Fibroblast of lung (primary cell): Measurements from ENCODE around the gene FAM110A. TPM values are rescaled to one million over a fixed set of nuclear protein-coding genes. Genes with fewer than 3 reads are reported as not detected.
"Not testable (repeated sequence)": the region's sequence is repeated elsewhere in the genome, so short reads cannot be mapped to it uniquely, and the experiment has no call there.

Experiments
- DNase-seq, 2 donors: peaks; one replicate each; pipeline versions ENCODE4 v3.0.0 to v3.0.0-alpha.2; 2010; ENCODE audit warnings: low read depth in 2 of 2
- H2AFZ ChIP-seq: 2 replicates; pipeline ENCODE4 v1.5.1; 2012; ENCODE audit warnings: low read length, control low read depth, inconsistent platforms
- H3K27ac ChIP-seq: 2 replicates; pipeline ENCODE4 v1.5.1; 2011; ENCODE audit warnings: low read length, control low read depth; ENCODE audit not compliant: insufficient read depth
- H3K27me3 ChIP-seq: 2 replicates; pipeline ENCODE4 v1.5.1; 2011; ENCODE audit warnings: mild to moderate bottlenecking, low read length; ENCODE audit not compliant: control insufficient read depth, insufficient read depth
- H3K36me3 ChIP-seq: 2 replicates; pipeline ENCODE4 v1.5.1; 2011; ENCODE audit warnings: low read length; ENCODE audit not compliant: control insufficient read depth, insufficient read depth
- H3K4me1 ChIP-seq: 2 replicates; pipeline ENCODE4 v1.5.1; 2011; ENCODE audit warnings: low read length; ENCODE audit not compliant: control insufficient read depth, insufficient read depth; ENCODE audit errors: extremely low read depth
- H3K4me2 ChIP-seq: 2 replicates; pipeline ENCODE4 v1.5.1; 2011; ENCODE audit warnings: low read length, control low read depth; ENCODE audit not compliant: insufficient read depth; ENCODE audit errors: extremely low read depth
- H3K4me3 ChIP-seq, 4 experiments: fragments of 200-600 bp in 1 of 4; sonication (generic) in 1 of 4; replicated peaks in 1 of 4; 2 replicates each; pipeline ENCODE4 v1.5.1; 2011 to 2016; ENCODE audit warnings: low read length in 4 of 4, low read depth in 3 of 4, mild to moderate bottlenecking in 3 of 4, control low read depth in 2 of 4, inconsistent platforms in 1 of 4, mixed read lengths in 1 of 4; ENCODE audit not compliant: insufficient read depth in 1 of 4; ENCODE audit errors: control extremely low read depth in 1 of 4
- H3K79me2 ChIP-seq: 2 replicates; pipeline ENCODE4 v1.5.1; 2012; ENCODE audit warnings: mild to moderate bottlenecking, low read length, inconsistent platforms; ENCODE audit not compliant: control insufficient read depth, insufficient read depth
- H3K9ac ChIP-seq: 2 replicates; pipeline ENCODE4 v1.5.1; 2011; ENCODE audit warnings: mild to moderate bottlenecking, low read length, control low read depth; ENCODE audit not compliant: insufficient read depth
- H3K9me3 ChIP-seq: 2 replicates; pipeline ENCODE4 v1.5.1; 2012; ENCODE audit warnings: low read depth, low read length; ENCODE audit not compliant: control insufficient read depth, insufficient read depth
- H4K20me1 ChIP-seq: 2 replicates; pipeline ENCODE4 v1.5.1; 2011; ENCODE audit warnings: low read length; ENCODE audit not compliant: control insufficient read depth, insufficient read depth; ENCODE audit errors: extremely low read depth
- EZH2 ChIP-seq: IDR thresholded peaks from 2 replicates; pipeline ENCODE4 v1.5.1; 2012; ENCODE audit warnings: low read length, control low read depth, mild to moderate bottlenecking; ENCODE audit errors: missing control alignments
- polyA plus RNA-seq, 2 donors: library from polyadenylated mRNA; depleted of rRNA in 1 of 2; stranded (reverse) in 1 of 2; unstranded in 1 of 2; fragments of >200 nt; gene quantifications; 2 replicates each; pipeline ENCODE4 v1.2.1, GENCODE V29; 2011 to 2012; ENCODE audit warnings: missing spikeins in 1 of 2
- total RNA-seq: library from RNA; depleted of rRNA; stranded (reverse); fragments of >200 nt; gene quantifications from 2 replicates; pipeline ENCODE4 v1.2.1, GENCODE V29; 2014
- TF ChIP-seq, protein P1 (sequence below), 2 donors: IDR thresholded peaks in 1 of 2; conservative IDR thresholded peaks in 1 of 2; 1 replicate in 1 of 2; 2 replicates in 1 of 2; pipeline ENCODE4 v1.5.1; 2011 to 2012; ENCODE audit warnings: low read length in 2 of 2, control low read depth in 1 of 2, inconsistent platforms in 1 of 2, low read depth in 1 of 2, mild to moderate bottlenecking in 1 of 2

FAM110A gene
- total and polyA plus RNA-seq, 2 donors (not counting 1 experiment from before 2014, with no cell fraction given): 1.5 to 1.8 TPM

DNA sequence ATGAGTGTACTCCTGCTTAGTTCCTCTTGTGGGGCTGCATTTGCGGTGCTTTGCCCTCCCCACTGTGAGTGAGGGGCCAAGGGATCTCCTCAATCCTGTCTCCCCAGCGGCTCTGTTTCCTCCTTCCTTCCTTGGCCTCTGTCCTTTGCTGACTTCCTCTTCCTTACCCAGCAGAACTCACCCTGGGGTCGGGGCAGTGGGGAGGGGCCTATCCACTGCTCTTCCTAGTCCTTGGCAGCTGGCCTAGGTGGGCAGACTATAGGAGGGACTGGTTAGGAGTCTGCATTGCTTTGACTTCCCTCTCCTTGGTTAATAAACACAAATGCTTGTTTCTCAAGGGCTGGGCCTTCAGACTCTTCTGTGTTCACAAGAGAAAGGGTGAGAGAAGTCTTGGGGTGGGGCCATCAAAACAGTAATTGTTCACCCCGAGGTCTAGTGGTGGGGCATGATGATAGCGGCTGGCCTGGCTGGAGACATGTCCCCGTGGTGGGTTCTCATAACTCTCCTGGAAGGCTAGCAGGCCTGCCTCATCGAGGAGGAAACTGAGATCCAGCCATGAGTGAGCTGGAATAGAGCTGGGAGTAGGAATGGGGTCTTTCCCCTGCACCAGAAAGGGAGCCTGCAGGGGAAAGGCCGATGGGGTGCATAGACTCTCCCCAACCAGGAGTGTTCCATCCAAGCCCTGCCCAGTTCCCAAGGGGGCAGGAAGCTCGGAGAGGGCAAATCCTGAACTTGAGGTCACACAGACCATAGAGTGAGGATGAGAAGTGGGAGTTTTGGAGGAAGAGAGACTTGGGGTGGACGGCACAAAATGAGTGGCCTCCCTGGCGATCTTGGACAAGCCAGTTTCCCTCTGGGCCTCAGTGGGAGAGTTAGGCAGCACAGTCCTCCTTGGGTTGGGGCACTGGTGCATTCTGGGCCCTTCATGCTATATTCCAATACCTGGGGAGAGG lies 12.7 kb downstream of the FAM110A start:
- peaks cover 7% of the 10 kb centered on the region for H3K79me2 ChIP-seq
- H3K4me3 ChIP-seq: no peak overlapping the region
- H3K27me3 ChIP-seq: no peaks in the 10 kb centered on the region
- no peak overlapping the region for H2AFZ ChIP-seq
- no peaks in the 10 kb centered on the region for H4K20me1 ChIP-seq
- H3K9ac ChIP-seq: no peak overlapping the region
- TF ChIP-seq, protein P1, sequence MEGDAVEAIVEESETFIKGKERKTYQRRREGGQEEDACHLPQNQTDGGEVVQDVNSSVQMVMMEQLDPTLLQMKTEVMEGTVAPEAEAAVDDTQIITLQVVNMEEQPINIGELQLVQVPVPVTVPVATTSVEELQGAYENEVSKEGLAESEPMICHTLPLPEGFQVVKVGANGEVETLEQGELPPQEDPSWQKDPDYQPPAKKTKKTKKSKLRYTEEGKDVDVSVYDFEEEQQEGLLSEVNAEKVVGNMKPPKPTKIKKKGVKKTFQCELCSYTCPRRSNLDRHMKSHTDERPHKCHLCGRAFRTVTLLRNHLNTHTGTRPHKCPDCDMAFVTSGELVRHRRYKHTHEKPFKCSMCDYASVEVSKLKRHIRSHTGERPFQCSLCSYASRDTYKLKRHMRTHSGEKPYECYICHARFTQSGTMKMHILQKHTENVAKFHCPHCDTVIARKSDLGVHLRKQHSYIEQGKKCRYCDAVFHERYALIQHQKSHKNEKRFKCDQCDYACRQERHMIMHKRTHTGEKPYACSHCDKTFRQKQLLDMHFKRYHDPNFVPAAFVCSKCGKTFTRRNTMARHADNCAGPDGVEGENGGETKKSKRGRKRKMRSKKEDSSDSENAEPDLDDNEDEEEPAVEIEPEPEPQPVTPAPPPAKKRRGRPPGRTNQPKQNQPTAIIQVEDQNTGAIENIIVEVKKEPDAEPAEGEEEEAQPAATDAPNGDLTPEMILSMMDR (conservative IDR thresholded peaks at IDR 0.05 in 1 of 2, IDR thresholded peaks at IDR 0.05 in 1 of 2; ENCODE audit: low read depth in 1 of 2, low read length in 2 of 2): no peak
- no peak for TF ChIP-seq EZH2
- H3K4me2 ChIP-seq: no peak overlapping the region
- H3K27ac ChIP-seq: no peak overlapping the region
- no peaks in the 10 kb centered on the region for H3K4me1 ChIP-seq
- peaks cover 2% of the 10 kb centered on the region for H3K36me3 ChIP-seq
- DNase-seq: no peak
- H3K9me3 ChIP-seq: no peaks in the 10 kb centered on the region

DNA sequence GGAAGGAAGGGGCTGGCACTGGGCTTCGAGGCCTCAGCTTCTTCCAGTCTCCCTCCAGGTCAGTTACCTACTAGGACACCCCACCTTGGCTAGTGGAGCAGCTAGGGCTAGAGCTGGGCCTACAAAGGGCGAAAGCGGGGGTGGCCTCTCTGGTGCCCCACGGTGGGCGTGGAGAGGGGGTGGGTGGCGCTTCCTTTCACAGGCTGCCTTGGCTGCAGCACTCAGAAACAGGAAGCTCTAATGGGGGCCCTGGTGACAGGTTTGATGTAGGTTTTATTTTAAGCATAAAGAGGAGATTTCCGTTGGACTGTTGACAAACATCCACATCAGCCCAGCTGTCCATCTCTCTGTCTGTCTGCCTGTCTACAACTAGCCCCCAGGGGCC lies 13.4 kb downstream of the FAM110A start:
- Histone ChIP-seq H3K9me3 (no peaks in the 10 kb centered on the region), H3K36me3 (peaks cover 2% of the 10 kb centered on the region), H3K27me3 (no peaks in the 10 kb centered on the region), H3K4me1 (no peaks in the 10 kb centered on the region), H3K79me2 (peaks cover 3% of the 10 kb centered on the region), H4K20me1 (no peaks in the 10 kb centered on the region), H2AFZ (no peak overlapping the region), H3K9ac (no peak overlapping the region), H3K4me2 (no peak overlapping the region), H3K4me3 (no peak overlapping the region), H3K27ac (no peak overlapping the region)
- DNase-seq: no peak
- TF ChIP-seq, protein P1 (conservative IDR thresholded peaks at IDR 0.05 in 1 of 2, IDR thresholded peaks at IDR 0.05 in 1 of 2; ENCODE audit: low read depth in 1 of 2, low read length in 2 of 2): no peak
- TF ChIP-seq EZH2: no peak

DNA sequence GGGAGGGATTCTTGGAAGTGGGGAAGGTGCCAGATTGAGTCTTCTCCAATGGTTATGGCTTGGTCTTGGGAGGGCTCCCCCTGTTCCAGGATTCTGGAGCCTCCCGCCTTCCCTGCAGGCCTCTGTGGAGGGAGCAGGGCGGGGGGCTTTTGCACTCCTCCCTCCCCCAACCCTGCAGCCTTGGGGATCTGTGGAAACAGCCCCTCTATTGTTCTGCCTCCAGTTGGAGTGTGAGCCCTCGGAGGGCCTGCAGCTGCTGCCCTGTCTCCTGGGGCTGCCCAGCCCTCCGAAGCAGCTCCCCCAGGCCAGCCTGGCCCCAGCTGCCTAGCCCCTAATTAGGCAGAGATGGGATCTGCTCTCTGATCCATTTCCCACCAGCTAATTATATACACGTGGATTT lies 14.7 kb downstream of the FAM110A start:
- Histone ChIP-seq H3K4me2 (no peak overlapping the region), H3K27ac (no peak overlapping the region), H3K9me3 (no peaks in the 10 kb centered on the region), H3K4me3 (no peak overlapping the region), H3K27me3 (no peaks in the 10 kb centered on the region), H3K9ac (no peak overlapping the region), H3K4me1 (no peaks in the 10 kb centered on the region), H3K79me2 (peaks cover 3% of the 10 kb centered on the region), H4K20me1 (no peaks in the 10 kb centered on the region), H3K36me3 (peaks cover 2% of the 10 kb centered on the region), H2AFZ (no peak overlapping the region)
- TF ChIP-seq, protein P1 (conservative IDR thresholded peaks at IDR 0.05 in 1 of 2, IDR thresholded peaks at IDR 0.05 in 1 of 2; ENCODE audit: low read depth in 1 of 2, low read length in 2 of 2): no peak
- TF ChIP-seq EZH2: no peak
- no peak for DNase-seq

DNA sequence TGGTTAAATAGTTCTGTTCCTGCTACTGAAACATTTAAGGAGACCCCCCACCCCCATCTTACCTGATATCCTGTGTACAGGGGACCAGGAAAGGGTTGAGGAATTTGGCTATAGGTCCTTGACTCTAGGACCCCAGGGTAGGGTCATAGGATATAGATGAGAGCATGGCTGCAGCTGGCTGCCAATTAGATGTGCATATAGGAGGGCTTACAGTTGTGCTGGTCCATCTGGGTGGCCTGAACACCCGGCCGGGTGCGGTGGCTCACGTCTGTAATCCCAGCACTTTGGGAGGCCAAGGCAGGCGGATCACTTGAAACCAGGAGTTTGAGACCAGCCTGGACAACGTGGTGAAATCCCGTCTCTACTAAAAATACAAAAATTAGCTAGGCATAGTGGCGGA lies 15.2 kb downstream of the FAM110A start:
- H3K9ac ChIP-seq, H2AFZ ChIP-seq, H3K27ac ChIP-seq, H3K4me1 ChIP-seq, H3K79me2 ChIP-seq, H3K4me3 ChIP-seq, H3K9me3 ChIP-seq, H3K4me2 ChIP-seq, H3K27me3 ChIP-seq, DNase-seq, H3K36me3 ChIP-seq, H4K20me1 ChIP-seq: not testable (repeated sequence)
